ENCODE data around the gene GLB1L2.
"Not testable (repeated sequence)": the region's sequence is repeated elsewhere in the genome, so short reads cannot be mapped to it uniquely, and the experiment has no call there.

DNA sequence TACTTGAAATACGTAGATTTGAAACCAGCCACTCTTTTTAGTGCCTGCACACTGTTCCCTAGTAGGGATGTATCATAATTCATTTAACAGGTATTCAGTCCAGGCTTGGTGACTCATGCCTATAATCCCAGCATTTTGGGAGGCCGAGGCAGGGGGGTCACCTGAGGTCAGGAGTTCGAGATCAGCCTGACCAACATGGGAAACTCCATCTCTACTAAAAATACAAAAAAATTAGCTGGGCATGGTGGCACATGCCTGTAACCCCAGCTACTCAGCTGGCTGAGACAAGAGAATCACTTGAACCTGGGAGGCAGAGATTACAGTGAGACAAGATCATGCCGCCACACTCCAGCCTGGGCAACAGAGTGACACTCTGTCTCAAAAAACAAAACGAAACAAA lies 47.4 kb upstream of the GLB1L2 start:
- TF ChIP-seq, protein P1, sequence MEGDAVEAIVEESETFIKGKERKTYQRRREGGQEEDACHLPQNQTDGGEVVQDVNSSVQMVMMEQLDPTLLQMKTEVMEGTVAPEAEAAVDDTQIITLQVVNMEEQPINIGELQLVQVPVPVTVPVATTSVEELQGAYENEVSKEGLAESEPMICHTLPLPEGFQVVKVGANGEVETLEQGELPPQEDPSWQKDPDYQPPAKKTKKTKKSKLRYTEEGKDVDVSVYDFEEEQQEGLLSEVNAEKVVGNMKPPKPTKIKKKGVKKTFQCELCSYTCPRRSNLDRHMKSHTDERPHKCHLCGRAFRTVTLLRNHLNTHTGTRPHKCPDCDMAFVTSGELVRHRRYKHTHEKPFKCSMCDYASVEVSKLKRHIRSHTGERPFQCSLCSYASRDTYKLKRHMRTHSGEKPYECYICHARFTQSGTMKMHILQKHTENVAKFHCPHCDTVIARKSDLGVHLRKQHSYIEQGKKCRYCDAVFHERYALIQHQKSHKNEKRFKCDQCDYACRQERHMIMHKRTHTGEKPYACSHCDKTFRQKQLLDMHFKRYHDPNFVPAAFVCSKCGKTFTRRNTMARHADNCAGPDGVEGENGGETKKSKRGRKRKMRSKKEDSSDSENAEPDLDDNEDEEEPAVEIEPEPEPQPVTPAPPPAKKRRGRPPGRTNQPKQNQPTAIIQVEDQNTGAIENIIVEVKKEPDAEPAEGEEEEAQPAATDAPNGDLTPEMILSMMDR (IDR thresholded peaks at IDR 0.05), result not testable (repeated sequence)
- not testable (repeated sequence) for TF ChIP-seq POLR2A (IDR thresholded peaks at IDR 0.05)

Data from thyroid gland (tissue), 4 donors.